K562 (cell line): ENCODE results near the gene ACE. TPM values are rescaled to one million over a fixed set of nuclear protein-coding genes. Genes with fewer than 3 reads are reported as not detected.
A peak's percentile ranks its signal among the peaks of the same experiment; 100 is the strongest.

Experiments
- ATAC-seq: fragments of 200-7000 bp; cut with Tn5 transposase; 3 replicates; pipeline ENCODE4 v1.9.1; 2020; ENCODE audit warnings: moderate library complexity
- BruUV-seq: library from RNA; stranded (reverse); fragments of 400-500 nt; replicated peaks from 2 replicates; lab custom pipeline; 2021; lab: Mats Ljungman, UMichigan
- CTCF ChIA-PET: fragments of 300-600 bp; formaldehyde crosslinking; extraction: SDS; loops from one replicate; lab custom pipeline; 2021; ENCODE audit warnings: low intra/inter-chr PET ratio; lab: Yijun Ruan, JAX
- POLR2A ChIA-PET: fragments of 300-600, 350-650 bp; sonication (Branson Sonifier 250); formaldehyde crosslinking; extraction: SDS; loops from one replicate; lab custom pipeline; 2021; ENCODE audit warnings: antibody characterized with exemption, inconsistent platforms; lab: Yijun Ruan, JAX
- DNase-seq, 4 experiments: peaks; one replicate each; pipeline versions ENCODE4 v3.0.0 to v3.0.0-alpha.2; 2011 to 2018; ENCODE audit warnings: low spot score in 3 of 4, mixed read lengths in 3 of 4; ENCODE audit errors: extremely low read depth in 1 of 4
- FAIRE-seq: peaks from 2 replicates; lab custom pipeline; 2011; peaks lifted over from hg19 to GRCh38; lab: Jason Lieb, UNC
- H2AFZ ChIP-seq: 2 replicates; pipeline ENCODE4 v1.6.0; 2011; ENCODE audit warnings: low read depth, low read length, control low read depth, inconsistent platforms
- H3K27ac ChIP-seq: fragments of 200-600 bp; 3 replicates; pipeline ENCODE4 v1.8.0; 2011; ENCODE audit warnings: low read depth, mild to moderate bottlenecking, control low read depth, inconsistent platforms, low read length, moderate library complexity, mixed read lengths; ENCODE audit errors: extremely low read depth
- H3K27me3 ChIP-seq, 2 experiments: fragments of 300-600 bp in 1 of 2; 2 replicates in 1 of 2; 3 replicates in 1 of 2; pipeline versions ENCODE4 v1.6.0 to v1.8.0; 2011; ENCODE audit warnings: inconsistent platforms in 2 of 2, low read length in 2 of 2, mild to moderate bottlenecking in 1 of 2, mixed read lengths in 1 of 2, moderate library complexity in 1 of 2; ENCODE audit not compliant: control insufficient read depth in 2 of 2, insufficient read depth in 2 of 2
- H3K36me3 ChIP-seq: fragments of 300-600 bp; 3 replicates; pipeline ENCODE4 v1.8.0; 2011; ENCODE audit warnings: mild to moderate bottlenecking, low read length, inconsistent platforms; ENCODE audit not compliant: control insufficient read depth, insufficient read depth
- H3K4me1 ChIP-seq, 2 experiments: fragments of 200-600 bp in 1 of 2; replicated peaks in 1 of 2; 2 replicates in 1 of 2; 3 replicates in 1 of 2; pipeline versions ENCODE4 v1.5.1 to v1.8.0; 2011; ENCODE audit warnings: inconsistent platforms in 2 of 2, low read length in 2 of 2, mild to moderate bottlenecking in 1 of 2, mixed read lengths in 1 of 2, moderate library complexity in 1 of 2; ENCODE audit not compliant: control insufficient read depth in 2 of 2, insufficient read depth in 2 of 2
- H3K4me2 ChIP-seq: 2 replicates; pipeline ENCODE4 v1.6.1; 2011; ENCODE audit warnings: low read length, control low read depth, inconsistent platforms, mixed read lengths; ENCODE audit not compliant: insufficient read depth
- H3K4me3 ChIP-seq: fragments of 200-600 bp; sonication (generic), shearing (Covaris generic); 2 replicates; pipeline ENCODE4 v1.5.1; 2016; ENCODE audit warnings: control low read depth, inconsistent platforms
- H3K79me2 ChIP-seq: fragments of 200-600 bp; 3 replicates; pipeline ENCODE4 v1.8.0; 2011; ENCODE audit warnings: low read length, inconsistent platforms; ENCODE audit not compliant: control insufficient read depth, insufficient read depth
- H3K9ac ChIP-seq, 2 experiments: 2 replicates each; pipeline versions ENCODE4 v1.6.0 to v1.6.1; 2011; ENCODE audit warnings: low read depth in 2 of 2, low read length in 2 of 2, control low read depth in 1 of 2, inconsistent platforms in 1 of 2, mild to moderate bottlenecking in 1 of 2, mixed read lengths in 1 of 2; ENCODE audit not compliant: insufficient read depth in 1 of 2
- H3K9me1 ChIP-seq: one replicate; pipeline ENCODE4 v1.6.0; 2011; ENCODE audit warnings: inconsistent platforms, mild to moderate bottlenecking, low read length, moderate library complexity; ENCODE audit not compliant: control insufficient read depth, insufficient read depth
- H3K9me3 ChIP-seq: replicated peaks from 2 replicates; pipeline ENCODE4 v1.5.1; 2011; ENCODE audit warnings: low read depth, low read length, inconsistent platforms; ENCODE audit not compliant: control insufficient read depth, insufficient read depth
- H4K20me1 ChIP-seq: replicated peaks from 2 replicates; pipeline ENCODE4 v1.6.1; 2011; ENCODE audit warnings: low read length, inconsistent platforms, mixed read lengths; ENCODE audit not compliant: control insufficient read depth, insufficient read depth
- C11orf30 ChIP-seq: fragments of 450-650 bp; IDR thresholded peaks from 2 replicates; pipeline ENCODE4 v1.6.1; 2016; ENCODE audit warnings: low read depth, mild to moderate bottlenecking
- DEAF1 ChIP-seq: fragments of 450-650 bp; formaldehyde crosslinking; IDR thresholded peaks from 2 replicates; pipeline ENCODE4 v1.4.0; 2020; ENCODE audit warnings: mild to moderate bottlenecking, moderate library complexity
- HOMEZ ChIP-seq: fragments of 250-450 bp; sonication (Bioruptor Pico); IDR thresholded peaks from 2 replicates; pipeline ENCODE4 v1.4.0; 2020; ENCODE audit warnings: mild to moderate bottlenecking, moderate library complexity
- KLF6 ChIP-seq: fragments of 250-450 bp; sonication (Bioruptor Pico); IDR thresholded peaks from 2 replicates; pipeline ENCODE4 v1.4.0; 2020; ENCODE audit warnings: mild to moderate bottlenecking, moderate library complexity, borderline replicate concordance
- RAD51 ChIP-seq: fragments of 450-650 bp; IDR thresholded peaks from 2 replicates; pipeline ENCODE4 v1.7.1; 2016; ENCODE audit warnings: low read depth, mild to moderate bottlenecking, borderline replicate concordance
- RBM25 ChIP-seq: fragments of 200-400 bp; formaldehyde crosslinking; IDR thresholded peaks from 2 replicates; pipeline ENCODE4 v1.6.1; 2018; ENCODE audit warnings: low read length, low read depth, moderate library complexity; ENCODE audit not compliant: severe bottlenecking
- RREB1 ChIP-seq: fragments of 250-450 bp; sonication (Bioruptor Pico); IDR thresholded peaks from 2 replicates; pipeline ENCODE4 v1.4.0; 2020
- TOE1 ChIP-seq, 2 experiments: fragments of 450-650 bp in 1 of 2; sonication (generic) in 1 of 2; formaldehyde crosslinking in 1 of 2; IDR thresholded peaks; 2 replicates each; pipeline versions ENCODE4 v1.7.1 to v1.8.0; 2016 to 2022; ENCODE audit warnings: borderline replicate concordance in 2 of 2, mild to moderate bottlenecking in 2 of 2, antibody characterized with exemption in 1 of 2, inconsistent platforms in 1 of 2, low read depth in 1 of 2, missing genetic modification reagents in 1 of 2, moderate library complexity in 1 of 2
- ZNF584 ChIP-seq: fragments of 200-800 bp; sonication (Bioruptor generic); IDR thresholded peaks from 2 replicates; pipeline ENCODE4 v1.6.1; 2016; ENCODE audit warnings: low read depth, mild to moderate bottlenecking, missing genetic modification characterization, missing compliant biosample characterization
- ZSCAN29 ChIP-seq: fragments of 450-650 bp; IDR thresholded peaks from 2 replicates; pipeline ENCODE4 v1.6.1; 2017
- WGBS: fragments of 100-300 bp; shearing (Covaris generic); methylation state at CpG from one replicate; pipeline ENCODE4 v1.1.6; 2016; ENCODE audit warnings: low coverage, mixed read lengths; ENCODE audit not compliant: insufficient coverage; ENCODE audit errors: missing lambda C conversion rate; 5-methylcytosine and 5-hydroxymethylcytosine counted together
- in situ Hi-C: fragments of 300-500 bp; cut with MboI; formaldehyde crosslinking; loops from 4 replicates; pipeline ENCODE4 v1.15.0; 2018; ENCODE audit warnings: inconsistent platforms, mixed read lengths
- intact Hi-C: fragments of 100-400 bp; cut with micrococcal nuclease; formaldehyde crosslinking; loops from 2 replicates; pipeline ENCODE4 v1.14.2; 2022
- polyA plus RNA-seq, 8 experiments: library from polyadenylated mRNA; depleted of rRNA in 4 of 8; stranded (reverse) in 5 of 8; unstranded in 3 of 8; fragments of >200 nt; fragmentation: Nextera tagmentation in 2 of 8; fragmentation: Illumina TruSeq in 1 of 8; extraction: Ambion mirVana in 2 of 8; extraction: Trizol in 1 of 8; gene quantifications; 2 replicates each; pipeline versions ENCODE4 v1.2.1 to v1.2.3, GENCODE V29; 2011 to 2014; ENCODE audit warnings: inconsistent platforms in 1 of 8, missing spikeins in 1 of 8
- total RNA-seq, 7 experiments: library from RNA; depleted of rRNA in 6 of 7; stranded (reverse); fragments of >200 nt in 6 of 7; fragmentation: Illumina TruSeq in 2 of 7; extraction: Trizol in 2 of 7; gene quantifications; 2 replicates each; pipeline versions ENCODE4 v1.2.1 to v1.2.3, GENCODE V29; 2011 to 2021; ENCODE audit warnings: low replicate concordance in 1 of 7

ACE gene
- total and polyA plus RNA-seq, 9 of the 15 experiments (the other 6 are each of a cell fraction or from before 2014, with no cell fraction given): 0.07 to 2.5 (median 0.47) TPM; not detected in 1

- TF ChIP-seq HOMEZ: no peak
These were observed 13.1 kb upstream of the ACE start (continued) for GRCh38 chr17:63463771-63464170.

- Histone ChIP-seq H3K4me1 (peaks cover 8 to 17% of the 10 kb centered on the region in 2 experiments; a peak in 4 of 5 replicates), H3K36me3 (no peaks in the 10 kb centered on the region), H3K27me3 (no peaks in the 10 kb centered on the region; a peak in 1 of 5 replicates), H3K79me2 (no peaks in the 10 kb centered on the region), H3K4me3 (no peak overlapping the region), H3K9ac (no peak overlapping the region), H3K4me2 (no peak overlapping the region), H3K27ac (no peak overlapping the region), H3K9me1 (no peaks in the 10 kb centered on the region), H4K20me1 (no peaks in the 10 kb centered on the region), H3K9me3 (no peaks in the 10 kb centered on the region), H2AFZ (no peak overlapping the region)
- intact Hi-C loops: no loop called here
- ChIA-PET POLR2A (no interaction called here), CTCF (no interaction called here)
- no peak for DNase-seq
- FAIRE-seq: no peak
- no peak for TF ChIP-seq RREB1
- TF ChIP-seq KLF6 (CRISPR knock-in tag): no peak
- no peak for TF ChIP-seq C11orf30
- no peak for TF ChIP-seq RBM25
- peak; percentile 44; the same call in 1 of the 2 replicates for TF ChIP-seq TOE1 (IDR thresholded peaks at IDR 0.05; ENCODE audit: borderline replicate concordance)
- no peak for TF ChIP-seq TOE1 (CRISPR knock-in tag; IDR thresholded peaks at IDR 0.05; ENCODE audit: borderline replicate concordance, low read depth)
- TF ChIP-seq RAD51: peak; percentile 54
- no peak for TF ChIP-seq DEAF1 (CRISPR knock-in tag)
- TF ChIP-seq ZNF584 (CRISPR knock-in tag): no peak
- TF ChIP-seq ZSCAN29: no peak
- in situ Hi-C loops: no loop called here
- BruUV-seq: no TSS peak
- WGBS: 26% methylated on average over 4 of the region's 4 CpGs
- ATAC-seq: no peak
These were observed 12.1 kb upstream of the ACE start for GRCh38 chr17:63464691-63465236.
